Mesenteric fat pad (tissue), 1 donor: ENCODE data around the gene MAFB. TPM values are rescaled to one million over a fixed set of nuclear protein-coding genes. Genes with fewer than 3 reads are reported as not detected.

Source experiments
- DNase-seq: peaks from one replicate; pipeline ENCODE4 v3.0.0-alpha.2; 2020; ENCODE audit warnings: low spot score
- total RNA-seq: library from RNA; stranded (reverse); fragmentation: NEBNext Ultra II Directional; extraction: Animal tissue kit (Norgen Biotek cat#: 25700); gene quantifications from one replicate; pipeline ENCODE4 v1.2.1, GENCODE V29; 2021
- donor health status: DM: yes; HTN: yes; CAD: no.

MAFB gene
- total RNA-seq, 1 donor from 2014 or later = 86.0 TPM

DNA sequence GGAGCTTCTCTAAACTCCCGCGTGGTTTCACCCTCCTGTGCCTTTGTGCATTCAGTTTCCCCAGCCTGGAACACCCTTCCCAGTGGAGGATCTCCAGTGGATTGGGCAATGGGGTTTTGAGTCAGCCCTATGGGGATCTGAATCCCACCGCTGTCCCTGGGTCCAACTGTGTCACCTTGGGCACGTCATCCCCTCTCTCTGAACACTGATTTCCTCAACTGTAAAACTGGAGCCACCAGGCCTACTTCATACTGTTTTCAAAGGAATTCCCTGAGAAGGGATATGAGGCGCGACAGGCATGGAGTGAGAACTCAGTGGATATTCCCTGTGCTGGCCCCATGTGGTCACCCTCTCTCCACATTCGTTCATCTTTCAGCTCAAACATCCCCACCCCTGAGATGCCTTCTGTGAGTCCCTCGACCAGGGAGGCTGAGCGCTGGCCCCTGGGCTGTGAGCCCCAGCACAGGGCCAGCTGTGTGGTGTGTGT, 25.7 kb downstream of the MAFB start:
- DNase-seq = no peak

DNA sequence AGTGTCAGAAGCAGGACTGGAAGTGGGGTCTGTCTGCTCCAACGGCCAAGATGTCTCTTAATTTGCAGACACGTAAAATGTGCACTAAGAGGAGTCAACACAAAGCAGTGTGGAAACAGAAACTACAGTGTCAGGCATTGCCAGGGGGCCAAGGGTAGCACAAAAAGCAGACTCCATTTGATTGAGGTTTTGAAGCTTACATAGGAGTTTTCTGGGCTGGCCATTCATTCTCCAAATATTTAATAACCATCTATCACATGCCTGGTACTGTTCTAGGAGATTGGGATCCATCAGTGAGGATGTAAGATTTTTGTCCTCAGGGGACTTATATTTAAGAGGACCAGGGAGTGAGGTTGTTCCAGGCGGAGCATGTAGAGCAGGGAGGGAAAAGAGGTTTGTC, 29.5 kb downstream of the MAFB start:
- no peak for DNase-seq

GRCh38 chr20:40658509-40658908, 30.5 kb downstream of the MAFB start:
- DNase-seq = no peak

- no peak for DNase-seq
These were observed 31.5 kb downstream of the MAFB start for GRCh38 chr20:40657526-40657925.

DNA sequence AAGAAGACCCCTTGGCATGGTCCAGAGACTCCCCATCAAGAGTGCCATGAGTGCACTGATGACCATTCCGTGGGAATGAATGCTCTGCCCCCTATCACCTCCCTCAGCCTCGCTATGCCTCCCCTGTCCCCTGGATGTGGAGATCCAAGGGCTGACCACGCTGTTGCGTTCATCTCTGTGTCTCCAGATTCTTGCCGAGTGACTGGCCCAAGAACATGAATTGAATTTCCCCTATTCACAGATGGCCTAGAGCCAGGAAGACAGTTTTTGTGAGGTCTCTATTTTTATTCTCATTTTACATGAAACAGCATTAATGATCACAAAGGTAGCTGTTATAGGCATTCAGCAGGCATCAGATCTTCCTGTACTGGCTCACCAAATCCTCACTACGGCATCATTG, 33.6 kb downstream of the MAFB start:
- no peak for DNase-seq

- no peak for DNase-seq
These were observed 34.2 kb downstream of the MAFB start for GRCh38 chr20:40654876-40655275.

DNA sequence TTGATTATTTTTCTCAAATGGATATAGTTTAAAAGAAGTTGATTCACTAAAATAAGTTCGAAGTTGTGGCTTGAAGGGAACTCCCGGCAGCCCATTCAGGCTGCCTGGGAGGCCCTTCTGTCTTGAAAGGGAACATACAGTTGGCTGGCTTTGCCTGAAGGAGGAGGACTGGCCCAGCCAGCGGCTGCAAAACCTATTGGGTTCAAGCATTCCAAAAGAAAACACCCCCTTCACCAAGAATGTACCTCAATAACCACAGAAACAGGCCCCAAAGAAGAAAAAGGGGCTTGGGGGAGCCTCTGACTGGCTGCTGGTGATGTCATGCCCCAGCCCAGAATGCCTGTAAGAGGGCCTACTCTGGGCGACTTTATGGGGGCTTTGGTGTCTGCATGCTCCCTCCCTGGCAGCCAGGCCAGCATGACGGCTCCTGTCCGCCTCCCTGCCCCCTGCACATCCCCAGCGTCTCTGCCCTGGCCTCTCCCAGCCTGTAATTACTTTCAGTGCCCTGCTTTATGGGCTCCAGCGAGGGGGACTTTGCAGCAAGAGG, 36.5 kb downstream of the MAFB start:
- DNase-seq = no peak

- DNase-seq = no peak
These were observed 37.9 kb downstream of the MAFB start for GRCh38 chr20:40651151-40651550.

DNA sequence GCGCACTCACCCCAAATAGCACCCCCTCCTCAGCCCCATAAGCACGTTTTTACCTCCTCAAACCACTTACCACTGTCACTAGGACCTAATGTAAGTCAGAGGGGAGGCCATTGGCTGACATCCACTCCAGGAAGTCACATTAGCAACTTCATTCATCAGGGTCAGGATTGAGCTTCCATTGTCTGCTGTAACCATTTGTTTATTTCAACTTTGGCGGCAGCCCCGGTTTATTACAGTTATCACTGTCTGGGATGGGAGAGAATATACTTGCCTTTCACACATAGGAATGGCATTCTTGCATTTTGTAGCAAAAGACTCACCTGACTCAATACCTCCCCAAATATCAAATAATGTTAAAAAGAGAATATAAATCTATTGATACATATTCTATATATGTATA, 38.3 kb downstream of the MAFB start:
- DNase-seq = no peak

DNA sequence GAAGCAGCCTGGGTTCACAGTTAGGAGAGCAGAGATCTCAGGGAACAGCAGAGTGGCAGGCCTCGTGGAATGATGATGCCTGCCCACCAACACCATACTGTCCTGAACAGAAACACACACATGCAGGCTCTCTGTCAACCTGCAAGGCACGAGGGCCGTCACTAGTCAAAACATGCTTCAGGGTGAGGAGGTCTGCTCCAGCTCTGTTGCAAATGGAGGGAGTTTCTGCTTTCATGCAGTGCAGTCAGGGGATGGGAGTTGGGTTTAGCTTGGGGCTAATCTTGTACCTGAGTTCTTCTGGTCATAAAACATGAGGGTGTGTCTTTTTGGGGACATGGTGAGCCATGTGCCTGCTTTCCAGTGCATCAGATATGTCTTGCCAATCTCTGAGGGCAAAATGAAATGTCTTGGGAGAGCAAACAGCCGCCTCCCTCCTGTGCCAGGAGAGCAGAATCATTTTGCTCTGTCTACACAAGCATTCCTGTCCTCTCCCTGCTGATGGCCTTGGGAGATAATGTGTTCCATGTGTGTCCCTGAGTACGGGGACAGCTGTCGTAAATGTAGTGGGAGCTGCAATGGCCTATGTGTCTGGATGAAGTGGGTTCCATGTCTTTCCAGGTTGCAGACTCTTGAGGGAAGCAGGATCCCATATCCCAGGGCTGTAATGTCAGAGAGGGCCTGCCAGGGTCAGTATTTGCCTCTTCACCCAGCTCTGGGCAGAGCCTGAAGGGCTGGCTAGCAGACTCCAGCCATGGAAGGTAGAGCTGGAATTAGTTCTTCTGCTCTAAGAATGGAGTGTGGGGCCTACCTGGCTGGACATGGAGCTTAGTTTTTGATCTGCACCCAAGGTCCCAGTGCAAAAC, 40.6 kb downstream of the MAFB start:
- DNase-seq = no peak

GRCh38 chr20:40646813-40647212, 42.2 kb downstream of the MAFB start:
- no peak for DNase-seq

GRCh38 chr20:40646361-40646760, 42.7 kb downstream of the MAFB start:
- no peak for DNase-seq

GRCh38 chr20:40644863-40645262, 44.2 kb downstream of the MAFB start:
- no peak for DNase-seq

GRCh38 chr20:40643891-40644290, 45.1 kb downstream of the MAFB start:
- DNase-seq = no peak

DNA sequence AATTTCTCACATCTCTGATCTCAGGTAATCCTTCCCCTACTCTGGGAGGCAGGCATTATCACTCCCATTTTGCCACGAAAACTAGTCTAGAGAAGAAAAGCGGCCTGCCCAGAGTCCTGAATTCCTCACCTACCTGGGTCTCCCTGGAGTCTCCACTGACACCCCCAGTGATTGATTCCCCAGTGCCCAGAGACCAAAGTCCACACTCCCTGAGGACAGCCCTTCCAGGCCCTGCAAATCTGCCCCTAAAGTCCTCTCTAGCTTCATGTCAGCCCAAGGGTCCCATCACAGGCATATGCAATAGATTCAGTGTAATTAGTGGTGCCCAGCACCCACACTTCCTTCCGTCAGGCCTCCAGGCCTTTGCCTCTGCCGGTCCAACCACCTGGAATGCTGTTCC, 47.2 kb downstream of the MAFB start:
- no peak for DNase-seq

DNA sequence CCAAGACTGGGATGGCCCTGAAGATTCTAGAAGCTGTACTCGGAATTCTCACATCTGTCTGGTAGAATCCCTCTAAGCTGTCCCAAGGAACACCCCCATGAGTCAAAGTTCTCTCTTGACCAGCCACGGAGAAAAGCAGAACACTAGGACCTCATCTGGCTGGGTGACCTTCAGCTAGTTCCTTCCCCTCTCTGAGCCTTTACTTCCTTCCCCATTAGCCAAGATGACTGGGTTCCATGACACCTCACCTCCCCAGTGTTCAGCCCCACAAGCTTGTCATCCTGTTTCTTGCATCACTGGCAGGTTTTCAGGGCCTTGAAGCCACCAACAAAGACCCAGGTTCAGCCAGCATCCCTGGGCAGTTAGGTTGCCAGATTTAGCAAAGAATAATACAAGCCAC, 47.8 kb downstream of the MAFB start:
- DNase-seq = no peak

DNA sequence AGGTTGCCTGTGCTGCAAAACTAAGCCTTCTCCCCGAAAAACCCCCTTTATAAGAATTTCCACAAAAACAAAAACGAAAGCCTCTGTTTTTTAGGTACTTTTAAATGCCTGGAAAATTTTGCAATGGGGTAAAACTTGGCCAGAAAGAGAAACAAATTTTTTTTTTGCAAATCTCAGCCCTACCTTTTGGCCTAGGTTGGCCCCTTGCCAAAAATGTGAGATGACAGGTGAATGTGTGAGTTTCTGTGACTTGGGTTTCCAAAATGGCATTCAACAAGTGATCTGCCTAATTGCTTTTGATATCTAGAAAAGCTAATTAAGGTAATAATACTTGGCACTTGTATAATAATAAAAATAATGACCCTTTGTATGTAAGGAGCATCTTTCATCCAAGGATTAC, 48.4 kb downstream of the MAFB start:
- no peak for DNase-seq

- no peak for DNase-seq
These were observed 49.2 kb downstream of the MAFB start for GRCh38 chr20:40639676-40640355.

DNA sequence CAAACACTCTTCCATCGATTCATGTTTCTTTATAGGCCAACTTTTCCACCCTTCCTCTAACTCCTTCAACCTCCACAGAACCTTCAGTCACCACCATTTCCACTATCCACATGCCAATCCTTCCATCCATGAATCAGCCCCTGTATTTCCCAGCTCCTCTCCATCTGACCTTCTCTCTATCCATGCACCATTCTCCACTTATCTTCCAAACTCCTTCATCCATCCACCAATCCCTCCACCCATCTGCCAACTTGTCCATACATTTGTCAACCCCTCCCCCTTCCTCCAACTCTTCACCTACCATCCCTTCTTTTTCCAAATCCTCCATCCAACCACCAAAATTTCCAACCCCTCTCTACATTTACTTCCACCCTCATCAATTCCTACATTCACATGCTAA, 49.9 kb downstream of the MAFB start:
- no peak for DNase-seq

- DNase-seq = no peak
These were observed 50.6 kb downstream of the MAFB start for GRCh38 chr20:40638414-40638813.

- no peak for DNase-seq
These were observed 51.9 kb downstream of the MAFB start for GRCh38 chr20:40637176-40637575.

GRCh38 chr20:40636486-40636885, 52.5 kb downstream of the MAFB start:
- no peak for DNase-seq
